NCI-H1930 (cell line): ENCODE data around the gene GPR146.
"Not testable (repeated sequence)": the region's sequence is repeated elsewhere in the genome, so short reads cannot be mapped to it uniquely, and the experiment has no call there.

Experiments
- DNase-seq, 2 experiments: peaks; one replicate each; lab custom pipeline; 2025; lab: John Stamatoyannopoulos, UW

Gene GPR146

DNA sequence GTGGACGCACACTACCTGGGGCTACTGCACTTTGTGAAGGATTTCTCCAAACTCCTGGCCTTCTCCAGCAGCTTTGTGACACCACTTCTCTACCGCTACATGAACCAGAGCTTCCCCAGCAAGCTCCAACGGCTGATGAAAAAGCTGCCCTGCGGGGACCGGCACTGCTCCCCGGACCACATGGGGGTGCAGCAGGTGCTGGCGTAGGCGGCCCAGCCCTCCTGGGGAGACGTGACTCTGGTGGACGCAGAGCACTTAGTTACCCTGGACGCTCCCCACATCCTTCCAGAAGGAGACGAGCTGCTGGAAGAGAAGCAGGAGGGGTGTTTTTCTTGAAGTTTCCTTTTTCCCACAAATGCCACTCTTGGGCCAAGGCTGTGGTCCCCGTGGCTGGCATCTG is 14.0 kb downstream of the GPR146 start:
- DNase-seq: no peak

DNA sequence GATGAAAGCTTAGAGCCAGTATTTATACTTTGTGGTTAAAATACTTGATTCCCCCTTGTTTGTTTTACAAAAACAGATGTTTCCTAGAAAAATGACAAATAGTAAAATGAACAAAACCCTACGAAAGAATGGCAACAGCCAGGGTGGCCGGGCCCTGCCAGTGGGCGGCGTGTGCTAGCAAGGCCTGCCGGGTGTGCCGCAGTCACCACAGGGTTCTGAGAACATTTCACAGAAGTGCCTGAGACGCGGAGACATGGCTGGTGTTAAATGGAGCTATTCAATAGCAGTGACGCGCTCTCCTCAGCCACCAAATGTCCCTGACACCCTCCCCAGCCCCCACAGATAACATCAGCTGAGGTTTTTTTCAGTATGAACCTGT is 14.5 kb downstream of the GPR146 start:
- DNase-seq: no peak

DNA sequence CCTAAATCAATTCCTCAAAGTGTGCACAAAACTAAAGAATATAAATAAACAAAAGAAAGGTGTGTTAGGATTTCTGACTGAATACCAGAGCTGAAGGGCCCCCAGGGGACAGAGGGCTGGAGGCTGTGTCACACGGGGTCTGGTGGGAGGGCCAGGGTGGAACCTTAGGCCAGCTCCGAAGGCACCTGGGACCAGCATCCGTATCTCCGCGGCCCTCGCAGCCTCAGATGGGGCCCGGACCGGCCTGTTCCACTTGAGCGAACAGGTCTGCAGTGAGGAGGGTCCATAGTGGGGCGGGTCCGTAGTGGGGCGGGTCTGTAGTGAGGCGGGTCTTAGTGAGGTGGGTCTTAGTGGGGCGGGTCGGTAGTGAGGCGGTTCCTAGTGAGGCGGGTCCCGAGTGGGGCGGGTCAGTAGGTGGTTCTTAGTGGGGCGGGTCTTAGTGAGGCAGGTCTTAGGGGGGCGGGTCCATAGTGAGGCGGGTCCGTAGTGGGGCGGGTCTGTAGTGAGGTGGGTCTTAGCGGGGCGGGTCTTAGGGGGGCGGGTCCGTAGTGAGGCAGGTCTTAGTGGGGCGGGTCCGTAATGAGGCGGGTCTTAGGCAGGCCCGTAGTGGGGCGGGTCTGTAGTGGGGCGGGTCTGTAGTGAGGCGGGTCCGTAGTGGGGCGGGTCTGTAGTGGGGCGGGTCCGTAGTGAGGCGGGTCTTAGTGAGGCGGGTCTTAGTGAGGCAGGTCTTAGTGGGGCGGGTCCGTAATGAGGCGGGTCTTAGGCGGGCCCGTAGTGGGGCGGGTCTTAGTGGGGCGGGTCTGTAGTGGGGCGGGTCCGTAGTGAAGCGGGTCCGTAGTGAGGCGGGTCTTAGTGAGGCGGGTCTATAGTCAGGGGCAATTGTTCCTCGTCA is 15.1 kb downstream of the GPR146 start:
- no peak for DNase-seq

DNA sequence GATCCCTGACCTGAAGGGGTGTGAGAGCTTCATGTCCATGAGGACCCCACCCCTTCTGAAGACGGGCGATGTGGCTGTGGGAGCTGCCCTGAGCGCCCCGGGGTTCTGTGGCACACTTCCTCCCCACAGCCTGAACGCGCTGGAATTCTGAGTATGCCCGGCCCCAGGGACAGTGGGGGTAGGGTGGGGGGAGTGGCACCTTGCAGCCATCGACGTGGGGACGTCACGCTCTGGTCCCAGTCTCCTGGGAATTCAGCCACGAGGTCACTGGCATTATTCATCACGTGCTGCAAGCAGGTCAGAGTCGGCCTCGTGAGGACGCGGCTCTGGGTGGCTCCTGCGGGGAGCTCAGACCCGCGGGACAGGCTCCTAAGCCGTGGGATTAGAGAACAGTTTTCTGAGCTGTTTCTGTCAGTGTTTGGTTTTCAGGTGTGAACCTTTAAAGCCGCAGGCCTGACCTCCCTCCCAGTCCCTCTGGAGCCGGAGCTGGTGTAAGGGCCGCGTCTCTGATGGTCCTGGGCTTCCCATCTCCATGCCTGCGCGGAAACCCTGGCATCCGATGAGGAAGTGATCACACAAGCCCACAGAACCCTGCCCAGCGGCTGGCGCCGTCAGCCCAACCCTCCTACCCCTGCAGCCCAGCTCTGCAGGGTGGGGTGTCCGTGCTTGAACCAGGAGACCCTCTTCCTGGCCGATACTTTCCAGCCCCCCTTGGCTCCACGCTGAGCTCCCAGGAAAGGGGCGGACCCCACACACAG is 16.1 kb downstream of the GPR146 start:
- no peak for DNase-seq

DNA sequence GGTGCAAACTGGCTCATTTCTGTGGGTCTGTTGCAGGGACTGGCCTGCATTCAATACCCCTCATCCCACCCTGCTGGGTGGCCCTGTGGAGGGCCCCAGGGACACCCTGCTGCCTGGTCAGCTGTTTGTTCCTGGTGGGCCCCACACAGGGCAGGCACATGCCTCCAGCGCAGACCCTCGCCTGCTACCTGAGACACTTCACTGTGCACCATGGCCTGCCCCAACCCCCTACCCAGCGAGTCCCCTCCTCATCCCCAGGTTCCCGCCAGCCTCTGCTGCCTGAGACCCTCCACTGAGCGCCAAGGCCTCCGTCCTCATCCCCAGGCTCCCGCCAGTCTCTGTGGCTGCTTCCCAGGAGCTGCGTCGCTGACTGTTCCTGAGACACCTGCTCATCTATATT is 16.8 kb downstream of the GPR146 start:
- no peak for DNase-seq

DNA sequence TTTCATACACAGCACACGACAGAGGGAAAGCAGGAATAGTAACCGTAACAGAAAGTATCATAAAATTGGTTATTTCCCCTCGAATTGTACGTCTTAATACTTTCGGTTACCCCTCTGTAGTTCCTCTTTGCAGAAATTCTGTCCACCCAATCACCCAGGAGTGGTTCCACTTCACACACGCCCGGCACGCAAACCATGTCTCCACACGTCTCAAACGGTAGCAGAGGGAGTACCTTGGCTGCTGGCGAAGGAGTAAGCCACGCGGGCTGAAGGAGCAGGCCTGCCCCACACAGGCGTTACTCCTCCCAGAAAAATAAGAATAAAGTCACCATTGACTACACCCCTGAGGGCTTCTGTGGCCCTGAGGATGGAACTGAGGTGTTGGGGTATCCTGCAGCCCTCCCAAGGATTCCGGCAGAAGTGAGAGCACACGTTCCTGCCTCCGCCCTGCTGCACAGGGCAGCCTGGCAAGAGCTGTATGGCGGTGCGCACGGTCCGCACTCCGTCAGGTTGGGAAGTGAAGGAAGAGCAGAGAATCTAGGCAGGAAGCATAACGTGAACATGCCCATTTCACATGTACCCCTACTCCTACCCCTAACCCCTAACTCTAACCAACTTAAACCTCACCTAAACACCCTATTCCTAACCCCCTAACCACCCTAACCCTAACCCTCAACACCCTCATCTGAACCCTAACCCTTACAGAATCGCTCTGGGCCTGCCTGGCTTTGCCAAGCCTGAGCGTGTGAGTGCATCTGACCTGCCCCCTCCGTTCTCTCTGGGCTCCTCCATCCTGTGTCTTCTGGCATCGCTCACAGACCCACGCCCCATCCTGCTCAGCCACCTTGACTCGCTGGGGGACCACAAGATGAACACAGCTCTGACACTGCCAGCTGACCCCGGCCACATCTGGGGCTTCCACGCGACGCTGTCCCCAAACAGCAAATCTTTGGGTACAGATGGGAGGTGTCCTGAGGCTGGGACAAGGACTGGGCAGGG is 18.2 kb downstream of the GPR146 start:
- no peak for DNase-seq

DNA sequence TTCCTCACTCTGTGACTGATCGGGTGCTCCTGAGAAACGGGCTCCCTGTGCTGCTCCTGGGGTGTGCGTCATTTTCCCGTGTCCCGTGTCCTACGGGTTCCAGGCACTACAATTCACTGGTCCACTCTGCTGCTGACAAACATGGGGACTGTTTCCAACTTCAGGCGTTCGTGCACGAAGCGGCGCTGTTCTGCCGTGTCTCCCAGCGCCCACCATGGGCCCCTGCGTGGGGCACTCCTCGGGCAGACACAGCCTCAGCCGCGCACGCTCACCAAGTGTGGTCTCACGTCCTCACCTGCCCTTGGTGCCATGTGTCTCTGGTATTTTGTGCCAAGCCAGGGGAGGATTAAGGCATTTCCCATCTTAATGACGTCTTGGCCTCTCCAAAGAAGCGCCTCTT is 19.0 kb downstream of the GPR146 start:
- DNase-seq: no peak

DNA sequence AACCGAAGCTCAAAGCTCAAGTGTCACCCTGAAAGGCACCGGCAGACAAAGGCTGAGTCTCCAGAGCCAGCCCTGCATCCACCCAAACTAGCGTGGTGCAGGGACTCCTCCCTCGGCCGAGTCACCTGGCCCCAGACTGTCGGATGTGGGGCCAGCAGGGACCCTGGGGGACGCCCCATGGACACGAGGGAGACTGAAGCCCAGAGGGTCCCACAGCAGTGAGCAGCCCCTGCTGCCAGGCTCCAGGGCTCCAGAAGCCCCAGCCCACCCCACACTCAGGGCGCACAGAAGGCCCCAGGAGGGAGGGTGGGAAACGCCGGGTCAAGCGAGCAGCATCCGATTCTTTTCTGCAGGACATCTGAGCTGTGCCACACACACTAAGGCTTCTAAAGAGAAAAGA is 20.2 kb downstream of the GPR146 start:
- no peak for DNase-seq

DNA sequence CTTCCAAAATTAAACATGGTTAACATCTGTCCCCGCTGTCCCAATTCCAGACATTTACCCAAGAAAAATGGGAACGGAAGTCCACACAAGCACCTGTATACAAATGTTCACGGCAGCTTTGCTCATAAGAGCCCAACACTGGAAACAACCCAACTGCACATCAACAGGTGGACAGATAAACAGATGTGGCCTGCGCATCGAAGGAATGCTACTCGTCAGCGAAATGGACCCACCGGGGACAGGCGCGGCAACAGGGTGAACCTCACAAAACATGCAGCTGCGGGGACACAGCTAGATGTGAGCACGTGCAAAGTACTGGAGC is 20.9 kb downstream of the GPR146 start:
- DNase-seq: no peak

DNA sequence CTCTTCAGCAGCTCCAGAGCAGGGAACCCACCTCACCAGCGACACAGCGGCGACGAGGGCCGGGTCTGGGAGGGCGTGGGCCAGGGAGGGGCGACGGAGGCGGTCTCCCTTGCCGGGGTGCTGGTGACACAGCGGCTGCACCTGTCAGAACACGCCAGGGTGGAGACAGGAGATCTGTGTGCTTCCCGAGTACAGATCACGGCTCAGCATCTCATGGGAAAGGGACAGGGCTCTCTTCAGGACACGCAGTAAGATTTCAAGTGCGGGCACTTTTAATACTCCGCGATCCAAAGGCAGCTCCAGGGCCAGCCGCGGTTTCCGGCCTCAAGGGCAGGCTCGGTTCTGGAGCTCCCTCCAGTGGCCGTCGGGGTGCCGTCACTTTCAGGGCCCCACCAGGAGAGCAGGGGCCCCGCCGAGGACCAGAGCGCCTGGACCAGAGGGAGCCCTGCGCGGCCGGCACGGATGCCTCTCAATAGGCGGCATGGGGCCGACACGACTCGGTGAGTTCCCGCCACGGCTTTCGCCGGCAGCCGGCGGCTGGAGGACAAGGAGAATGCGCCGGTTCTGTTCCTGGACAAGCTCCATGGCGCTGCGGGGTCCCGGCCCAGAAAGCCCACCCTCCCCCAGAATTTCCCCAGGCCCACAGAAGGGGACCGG is 21.4 kb downstream of the GPR146 start:
- no peak for DNase-seq

DNA sequence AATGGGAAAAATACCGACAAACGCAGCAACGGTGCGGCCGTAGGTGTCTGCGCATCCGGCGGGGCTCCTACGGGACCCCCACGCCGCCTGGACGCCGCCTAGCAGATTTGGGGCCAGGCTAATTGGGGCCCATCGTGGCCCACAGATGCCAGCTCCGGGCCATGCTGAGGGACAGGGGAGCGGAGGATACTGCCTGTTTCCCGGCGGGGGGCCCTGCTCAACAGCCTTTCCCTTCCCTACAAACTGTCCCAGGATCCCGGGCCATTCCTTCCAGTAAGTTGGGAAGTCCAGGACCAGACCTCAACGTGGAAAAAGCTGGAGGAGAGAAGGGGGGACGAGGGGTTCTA is 21.9 kb downstream of the GPR146 start:
- no peak for DNase-seq

DNA sequence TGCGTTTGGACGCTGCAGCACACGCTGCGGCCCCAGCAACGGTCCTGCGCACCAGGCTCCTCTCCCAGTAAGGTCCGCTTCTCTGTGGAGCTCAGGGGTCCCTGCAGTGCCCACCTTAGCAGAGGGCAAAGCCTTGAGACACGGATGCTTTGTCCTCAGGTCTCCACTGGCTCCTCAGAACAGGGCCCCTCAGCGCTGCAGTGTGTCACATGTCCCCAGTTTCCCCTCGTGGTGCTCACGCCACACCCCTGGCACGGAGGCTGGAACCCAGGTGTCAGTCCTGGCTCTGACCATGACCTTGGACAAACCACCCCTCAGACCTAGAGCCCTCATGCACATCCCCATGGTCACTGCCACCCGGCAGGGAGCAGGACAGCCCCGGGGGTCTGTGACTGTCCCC is 23.7 kb downstream of the GPR146 start:
- no peak for DNase-seq

DNA sequence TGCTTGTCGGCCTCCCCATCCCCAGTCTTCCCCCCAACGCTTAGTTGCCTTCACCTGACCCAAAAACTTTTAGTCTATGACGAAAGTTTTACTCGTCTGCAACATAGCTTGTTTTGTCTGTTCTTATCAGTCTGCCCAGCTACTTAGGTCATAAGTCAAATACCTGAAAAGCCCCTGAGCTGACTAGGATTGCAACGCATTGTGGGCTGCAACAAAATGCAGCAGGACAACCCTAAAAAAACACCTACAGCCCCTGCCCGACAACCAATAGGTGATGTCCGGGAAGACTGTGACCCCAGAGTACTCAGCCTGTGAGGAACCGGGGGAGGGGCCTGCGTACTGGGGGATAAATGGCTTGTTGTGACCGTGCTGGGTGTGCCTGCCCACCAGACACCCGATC is 24.3 kb downstream of the GPR146 start:
- no peak for DNase-seq

DNA sequence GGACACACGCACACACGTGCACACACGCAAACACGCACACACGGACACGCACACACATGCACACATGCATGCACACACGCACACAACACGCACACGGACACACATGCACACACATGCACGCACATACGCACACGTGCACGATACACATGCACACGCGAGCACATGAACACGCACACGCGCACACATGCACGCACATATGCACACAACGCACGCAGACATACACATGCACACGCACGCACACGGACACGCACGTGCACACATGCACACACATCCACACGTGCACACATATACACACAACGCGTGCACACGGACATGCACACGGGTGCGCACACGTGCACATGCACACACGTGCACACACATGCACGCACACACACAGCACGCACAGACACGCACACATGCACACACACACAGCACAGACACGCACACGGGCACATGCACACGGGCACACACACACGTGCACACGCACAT is 26.2 kb downstream of the GPR146 start:
- no peak for DNase-seq

DNA sequence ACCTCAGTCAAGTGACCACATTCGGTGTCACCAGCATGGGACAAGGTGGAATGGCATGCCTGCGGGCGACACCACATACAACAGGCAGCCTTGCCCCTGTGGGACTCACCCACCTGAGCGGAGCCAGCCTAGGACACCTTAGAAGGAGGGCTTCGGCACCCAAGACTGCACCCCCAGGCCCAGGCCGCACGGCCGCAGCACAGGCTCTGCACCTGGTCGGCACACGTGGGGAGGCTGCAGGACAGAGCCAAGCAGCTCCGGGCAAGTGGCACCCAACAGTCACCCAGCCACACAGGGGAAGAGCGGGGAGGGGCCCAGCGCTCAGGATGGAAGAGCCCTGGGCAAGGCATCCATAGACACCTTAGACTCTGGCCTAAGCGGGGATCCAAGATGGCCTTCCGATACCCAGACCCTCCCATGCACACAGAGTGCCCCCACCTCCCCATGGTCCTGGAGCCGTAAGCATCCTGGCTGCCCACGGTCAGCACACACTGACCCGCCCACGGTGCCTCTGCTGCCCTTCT is 27.4 kb downstream of the GPR146 start:
- DNase-seq: no peak

DNA sequence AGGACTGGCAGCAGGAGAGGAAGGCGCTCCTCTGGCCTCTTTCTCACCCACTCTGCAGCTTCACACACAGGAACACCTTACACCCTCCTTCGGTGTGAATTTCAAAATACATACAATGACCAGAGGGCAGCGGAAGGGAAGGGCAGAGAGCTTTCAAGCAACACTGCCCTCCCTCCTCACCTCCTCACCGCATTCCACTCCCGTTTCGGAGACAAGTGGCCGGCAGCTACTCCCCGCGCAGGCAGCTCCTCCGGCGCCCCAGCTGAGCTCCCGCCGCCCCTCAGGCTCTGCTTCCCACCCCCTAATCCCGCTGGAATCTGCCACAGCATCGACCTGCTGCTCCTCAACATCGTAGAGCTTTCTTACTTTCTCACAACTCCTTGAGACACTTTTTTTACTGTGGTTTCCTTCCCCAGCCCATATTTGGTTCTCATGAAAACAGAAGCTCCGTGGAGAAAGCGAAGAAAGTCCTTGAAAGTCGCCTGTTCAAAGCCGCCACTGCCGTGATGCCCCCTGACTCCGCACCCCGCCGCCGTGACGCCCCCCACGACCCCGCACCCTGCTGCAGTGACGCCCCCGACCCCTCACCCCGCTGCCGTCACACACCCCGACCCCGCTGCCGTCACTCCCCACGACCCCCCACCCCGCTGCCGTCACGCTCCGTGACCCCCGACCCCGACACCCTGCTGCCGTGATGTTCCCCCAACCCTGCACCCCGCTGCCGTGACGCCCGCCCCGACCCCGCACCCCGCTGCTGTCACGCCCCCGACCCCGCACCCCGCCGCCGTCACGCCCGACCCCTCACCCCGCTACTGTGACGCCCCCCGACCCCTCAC is 29.0 kb downstream of the GPR146 start:
- no peak for DNase-seq

DNA sequence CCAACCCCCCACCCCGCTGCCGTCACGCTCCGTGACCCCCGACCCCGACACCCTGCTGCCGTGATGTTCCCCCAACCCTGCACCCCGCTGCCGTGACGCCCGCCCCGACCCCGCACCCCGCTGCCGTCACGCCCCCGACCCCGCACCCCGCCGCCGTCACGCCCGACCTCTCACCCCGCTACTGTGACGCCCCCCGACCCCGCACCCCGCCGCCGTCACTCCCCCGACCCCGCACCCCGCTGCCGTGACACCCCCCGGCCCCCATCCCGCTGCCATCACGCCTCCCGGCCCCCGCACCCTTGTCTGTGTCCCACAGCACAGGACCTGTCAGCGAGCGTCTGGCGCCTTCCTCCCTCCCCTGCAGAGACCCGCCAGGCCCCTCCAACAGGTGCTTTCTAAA is 29.7 kb downstream of the GPR146 start:
- not testable (repeated sequence) for DNase-seq

DNA sequence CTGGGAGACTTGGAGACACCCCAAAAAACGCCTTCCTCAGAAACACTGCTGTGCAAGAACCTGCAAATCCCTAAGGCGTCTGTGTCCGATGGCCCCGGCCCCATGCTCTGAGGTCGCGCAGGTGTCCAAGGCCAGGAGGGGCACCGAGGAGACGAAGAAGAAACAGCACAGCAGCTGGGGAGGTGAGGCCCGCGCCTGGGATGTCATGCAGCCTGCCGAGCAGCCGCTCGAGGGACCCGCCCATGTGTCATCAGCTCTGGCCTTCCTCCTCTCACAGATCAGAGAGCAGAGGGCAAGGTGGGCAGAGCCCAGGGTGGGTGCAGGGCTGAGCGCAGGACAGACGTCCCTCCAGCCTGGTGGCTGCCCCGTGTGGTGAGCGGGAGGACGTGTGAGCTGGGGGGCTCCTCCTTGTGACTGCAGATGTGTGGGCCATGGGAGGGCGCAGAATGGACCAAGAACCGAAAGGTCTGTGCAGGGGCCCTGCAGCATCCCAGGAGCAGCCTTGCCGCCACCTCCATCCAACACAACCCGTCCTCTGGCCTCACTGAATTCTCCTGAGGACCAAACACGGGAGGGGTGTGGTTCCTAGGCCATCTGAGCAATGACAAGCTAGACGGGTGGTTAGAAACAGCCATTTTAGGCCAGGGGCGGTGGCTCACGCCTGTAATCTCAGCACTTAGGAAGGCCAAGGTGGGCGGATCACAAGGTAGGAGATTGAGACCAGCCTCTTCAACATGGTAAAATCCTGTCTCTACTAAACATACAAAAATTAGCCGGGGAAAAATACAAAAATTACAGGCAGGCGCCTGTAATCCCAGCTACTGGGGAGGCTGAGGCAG is 30.5 kb downstream of the GPR146 start:
- no peak for DNase-seq

DNA sequence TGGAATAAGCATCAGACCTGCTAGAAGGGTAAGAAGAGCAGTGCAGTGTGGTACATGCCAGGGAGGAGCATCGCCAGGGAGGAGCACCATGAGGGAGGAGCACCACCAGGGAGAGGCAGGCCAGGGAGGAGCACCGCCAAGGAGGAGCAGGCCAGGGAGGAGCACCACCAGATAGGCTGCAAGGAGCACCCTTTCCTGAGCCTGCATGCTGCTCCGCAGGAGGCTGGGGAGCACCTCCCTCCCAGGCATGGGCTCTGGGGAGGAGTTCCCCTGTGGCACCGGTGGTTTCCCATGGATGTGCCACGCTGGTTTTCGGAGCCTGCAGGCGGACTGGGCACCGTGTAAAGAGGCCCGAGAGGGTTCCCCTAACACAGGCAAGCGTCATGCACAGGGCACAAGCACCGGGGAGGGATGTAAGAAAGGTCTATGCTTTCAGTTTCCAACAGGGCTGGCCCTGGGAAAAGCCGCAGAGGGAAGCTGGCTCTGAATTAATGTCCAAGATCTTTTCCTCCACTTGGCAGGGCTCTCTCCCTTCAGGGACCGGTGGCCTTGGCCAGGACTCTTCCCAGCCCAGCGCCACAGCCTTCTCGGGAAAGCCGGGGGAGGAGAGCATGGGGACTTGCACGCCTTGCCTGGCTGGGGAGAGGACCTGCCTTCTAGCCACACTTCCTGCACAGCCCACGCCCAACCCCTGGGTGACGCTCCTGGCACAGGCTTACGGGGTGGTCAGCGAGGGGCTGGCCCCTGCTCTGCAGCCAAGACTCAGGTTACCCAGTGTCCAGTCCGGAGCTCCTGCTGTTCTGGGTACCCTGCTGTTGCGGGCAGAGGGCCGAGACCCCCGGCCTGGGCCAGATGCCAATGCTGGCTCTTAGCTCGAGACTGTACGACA is 32.1 kb downstream of the GPR146 start:
- no peak for DNase-seq
